MM.1S (cell line): ENCODE data around the gene PTGER1.

Source experiments
- DNase-seq: peaks from one replicate; pipeline ENCODE4 v3.0.0-alpha.2; 2015
- H2AFZ ChIP-seq: fragments of 300-600 bp; sonication (generic); 2 replicates; pipeline ENCODE4 v1.6.0; 2016; ENCODE audit warnings: antibody characterized with exemption, low read length
- H3F3A ChIP-seq: fragments of 300-600 bp; sonication (generic); 2 replicates; pipeline ENCODE4 v1.6.1; 2016; ENCODE audit warnings: mild to moderate bottlenecking, antibody characterized with exemption, low read length, moderate library complexity, mixed read lengths; ENCODE audit not compliant: insufficient read depth
- H3K27ac ChIP-seq: fragments of 300-600 bp; sonication (generic); 2 replicates; pipeline ENCODE4 v1.5.1; 2016; ENCODE audit warnings: mild to moderate bottlenecking, low read length
- H3K27me3 ChIP-seq: fragments of 300-600 bp; sonication (generic); replicated peaks from 2 replicates; pipeline ENCODE4 v1.6.0; 2016; ENCODE audit warnings: low read length; ENCODE audit not compliant: insufficient read depth
- H3K36me3 ChIP-seq: fragments of 300-600 bp; sonication (generic); replicated peaks from 2 replicates; pipeline ENCODE4 v1.6.1; 2016; ENCODE audit warnings: mild to moderate bottlenecking, low read length, mixed read lengths; ENCODE audit not compliant: insufficient read depth
- H3K4me1 ChIP-seq: fragments of 300-600 bp; sonication (generic); 2 replicates; pipeline ENCODE4 v1.6.1; 2016; ENCODE audit warnings: low read length, mixed read lengths
- H3K4me2 ChIP-seq: fragments of 300-600 bp; sonication (generic); 2 replicates; pipeline ENCODE4 v1.6.0; 2016; ENCODE audit warnings: low read depth, low read length
- H3K4me3 ChIP-seq: fragments of 300-600 bp; sonication (generic); 2 replicates; pipeline ENCODE4 v1.5.1; 2016; ENCODE audit warnings: low read length, mixed read lengths
- H3K79me2 ChIP-seq: fragments of 300-600 bp; sonication (generic); 2 replicates; pipeline ENCODE4 v1.6.1; 2016; ENCODE audit warnings: mixed run types, low read length, mixed read lengths
- H3K9ac ChIP-seq: fragments of 300-600 bp; sonication (generic); 2 replicates; pipeline ENCODE4 v1.6.1; 2016; ENCODE audit warnings: low read length, mixed read lengths
- H3K9me2 ChIP-seq: fragments of 300-600 bp; sonication (generic); replicated peaks from 2 replicates; pipeline ENCODE4 v1.6.1; 2016; ENCODE audit warnings: mild to moderate bottlenecking, low read length, mixed read lengths; ENCODE audit not compliant: insufficient read depth
- H3K9me3 ChIP-seq: fragments of 300-600 bp; sonication (generic); replicated peaks from 2 replicates; pipeline ENCODE4 v1.6.1; 2016; ENCODE audit warnings: mild to moderate bottlenecking, low read length, mixed read lengths; ENCODE audit not compliant: insufficient read depth
- H4K20me1 ChIP-seq: fragments of 300-600 bp; sonication (generic); 2 replicates; pipeline ENCODE4 v1.6.1; 2016; ENCODE audit warnings: mild to moderate bottlenecking, low read length, moderate library complexity, mixed read lengths; ENCODE audit not compliant: insufficient read depth
- CTCF ChIP-seq: fragments of 300-600 bp; sonication (generic); IDR thresholded peaks from 2 replicates; pipeline ENCODE4 v1.5.1; 2016; ENCODE audit warnings: antibody characterized with exemption, low read length, mixed read lengths
- EZH2 ChIP-seq: fragments of 300-600 bp; sonication (generic); optimal IDR thresholded peaks from 2 replicates; pipeline ENCODE3; 2017; ENCODE audit warnings: low read depth, mild to moderate bottlenecking, antibody characterized with exemption, low read length, mixed read lengths
- EZH2phosphoT487 ChIP-seq: fragments of 300-600 bp; sonication (generic); IDR thresholded peaks from 2 replicates; pipeline ENCODE4 v1.6.1; 2018; ENCODE audit warnings: antibody characterized with exemption, low read length

The PTGER1 gene

GRCh38 chr19:14514215-14514863, 39.2 kb upstream of the PTGER1 start:
- Histone ChIP-seq H3K79me2 (peaks cover 38% of the 10 kb centered on the region), H3K9me3 (no peaks in the 10 kb centered on the region), H3K4me2 (no peak overlapping the region), H3K27me3 (no peaks in the 10 kb centered on the region), H3K9ac (no peak overlapping the region), H3F3A (peaks cover 32% of the 10 kb centered on the region), H3K36me3 (peaks cover 23% of the 10 kb centered on the region), H3K4me1 (peaks cover 16% of the 10 kb centered on the region), H3K9me2 (no peaks in the 10 kb centered on the region), H3K4me3 (no peak overlapping the region), H2AFZ (no peak overlapping the region), H4K20me1 (peaks cover 19% of the 10 kb centered on the region), H3K27ac (no peak overlapping the region)
- no peak for DNase-seq
- TF ChIP-seq EZH2 (no peak), CTCF (no peak), EZH2phosphoT487 (no peak)

GRCh38 chr19:14512406-14512961, 37.3 kb upstream of the PTGER1 start:
- Histone ChIP-seq H3K9me3 (no peaks in the 10 kb centered on the region), H3F3A (peaks cover 29% of the 10 kb centered on the region), H3K4me2 (no peak overlapping the region), H3K4me1 (peaks cover 17% of the 10 kb centered on the region), H3K9me2 (no peaks in the 10 kb centered on the region), H3K27ac (no peak overlapping the region), H3K36me3 (peaks cover 23% of the 10 kb centered on the region), H3K79me2 (peaks cover 32% of the 10 kb centered on the region), H3K9ac (no peak overlapping the region), H3K4me3 (no peak overlapping the region), H3K27me3 (no peaks in the 10 kb centered on the region), H2AFZ (no peak overlapping the region), H4K20me1 (peaks cover 19% of the 10 kb centered on the region)
- TF ChIP-seq CTCF (no peak), EZH2 (no peak), EZH2phosphoT487 (no peak)
- no peak for DNase-seq

- no peaks in the 10 kb centered on the region for H3K9me3 ChIP-seq
- H3K4me3 ChIP-seq, result no peak overlapping the region
- peaks cover 19% of the 10 kb centered on the region for H3K79me2 ChIP-seq
- no peak overlapping the region for H3K27ac ChIP-seq
- H3F3A ChIP-seq, result peaks cover 28% of the 10 kb centered on the region
- no peak overlapping the region for H3K4me2 ChIP-seq
- H2AFZ ChIP-seq, result no peak overlapping the region
- no peaks in the 10 kb centered on the region for H3K27me3 ChIP-seq
- peaks cover 9% of the 10 kb centered on the region for H4K20me1 ChIP-seq
- DNase-seq, result no peak
- no peaks in the 10 kb centered on the region for H3K9me2 ChIP-seq
- TF ChIP-seq EZH2phosphoT487, result no peak
- TF ChIP-seq EZH2, result no peak
- TF ChIP-seq CTCF, result no peak
- peaks cover 18% of the 10 kb centered on the region for H3K36me3 ChIP-seq
- H3K4me1 ChIP-seq, result peaks cover 18% of the 10 kb centered on the region
- H3K9ac ChIP-seq, result no peak overlapping the region
Observed at GRCh38 chr19:14511229-14511593, 36.1 kb upstream of the PTGER1 start.
